Measurements from ENCODE around the gene KCNH2.
A peak's percentile ranks its signal among the peaks of the same experiment; 100 is the strongest.
"Not testable (repeated sequence)": the region's sequence is repeated elsewhere in the genome, so short reads cannot be mapped to it uniquely, and the experiment has no call there.

Gene KCNH2

DNA sequence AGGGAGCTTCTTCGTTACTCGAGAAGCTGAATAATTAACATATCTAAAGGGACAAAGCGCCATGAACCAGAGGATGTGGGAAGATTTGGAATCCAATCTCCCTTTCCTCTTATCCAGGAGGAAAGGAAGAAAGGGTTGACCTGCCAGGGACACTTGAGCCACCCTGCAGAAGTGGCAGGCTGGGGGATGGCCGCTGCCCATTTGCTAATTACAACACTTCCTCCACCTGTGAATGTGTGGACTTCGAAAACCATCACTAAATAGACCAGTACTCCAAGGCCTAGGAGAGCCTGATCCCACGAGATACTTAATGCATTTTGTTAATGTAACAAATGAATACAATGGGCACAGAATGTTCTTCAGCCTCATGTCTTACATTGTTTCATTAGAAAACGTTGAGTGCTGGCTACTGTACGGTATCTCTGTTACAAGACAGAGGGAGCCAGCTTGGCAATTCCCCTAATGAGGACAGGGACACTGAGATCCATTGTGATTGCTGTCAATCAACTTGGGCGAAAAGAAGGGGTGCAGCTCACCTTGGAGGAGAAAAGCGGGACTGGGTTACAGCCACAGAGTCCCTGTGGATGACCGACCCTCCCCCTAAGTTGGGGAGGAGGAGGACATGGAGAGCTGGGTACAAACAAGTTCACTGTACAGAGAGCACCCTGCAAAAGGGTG lies 66.4 kb downstream of the KCNH2 start:
- no peak overlapping the region for H3K4me3 ChIP-seq (ENCODE audit: low read depth, low read length)
- TF ChIP-seq, protein P1, sequence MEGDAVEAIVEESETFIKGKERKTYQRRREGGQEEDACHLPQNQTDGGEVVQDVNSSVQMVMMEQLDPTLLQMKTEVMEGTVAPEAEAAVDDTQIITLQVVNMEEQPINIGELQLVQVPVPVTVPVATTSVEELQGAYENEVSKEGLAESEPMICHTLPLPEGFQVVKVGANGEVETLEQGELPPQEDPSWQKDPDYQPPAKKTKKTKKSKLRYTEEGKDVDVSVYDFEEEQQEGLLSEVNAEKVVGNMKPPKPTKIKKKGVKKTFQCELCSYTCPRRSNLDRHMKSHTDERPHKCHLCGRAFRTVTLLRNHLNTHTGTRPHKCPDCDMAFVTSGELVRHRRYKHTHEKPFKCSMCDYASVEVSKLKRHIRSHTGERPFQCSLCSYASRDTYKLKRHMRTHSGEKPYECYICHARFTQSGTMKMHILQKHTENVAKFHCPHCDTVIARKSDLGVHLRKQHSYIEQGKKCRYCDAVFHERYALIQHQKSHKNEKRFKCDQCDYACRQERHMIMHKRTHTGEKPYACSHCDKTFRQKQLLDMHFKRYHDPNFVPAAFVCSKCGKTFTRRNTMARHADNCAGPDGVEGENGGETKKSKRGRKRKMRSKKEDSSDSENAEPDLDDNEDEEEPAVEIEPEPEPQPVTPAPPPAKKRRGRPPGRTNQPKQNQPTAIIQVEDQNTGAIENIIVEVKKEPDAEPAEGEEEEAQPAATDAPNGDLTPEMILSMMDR (IDR thresholded peaks at IDR 0.05; ENCODE audit: insufficient read depth, low read depth, low read length, missing control alignments) = no peak
- DNase-seq (ENCODE audit: low read depth) = no peak

DNA sequence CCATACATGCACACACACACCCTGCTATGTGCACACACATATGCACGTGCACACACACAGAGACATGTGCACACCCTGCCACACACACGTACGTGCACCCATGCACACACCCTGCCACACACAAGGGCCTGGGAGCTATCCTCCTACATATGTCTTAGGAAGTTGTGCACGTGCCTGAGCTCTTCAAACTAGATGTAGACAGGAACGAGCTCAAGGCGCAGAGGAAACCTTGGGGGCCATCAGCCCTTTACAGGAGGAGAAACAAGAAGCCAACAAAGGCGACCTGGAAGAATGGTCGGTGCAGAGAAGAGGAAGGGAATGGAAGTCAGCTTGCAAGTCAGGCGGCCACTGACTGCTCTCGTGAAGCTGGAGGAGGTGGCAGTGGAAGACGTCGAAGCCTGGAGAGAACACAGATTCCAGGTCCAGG lies 67.1 kb downstream of the KCNH2 start:
- no peak for DNase-seq (ENCODE audit: low read depth)
- H3K4me3 ChIP-seq (ENCODE audit: low read depth, low read length) = no peak overlapping the region
- TF ChIP-seq, protein P1 (IDR thresholded peaks at IDR 0.05; ENCODE audit: insufficient read depth, low read depth, low read length, missing control alignments) = no peak

DNA sequence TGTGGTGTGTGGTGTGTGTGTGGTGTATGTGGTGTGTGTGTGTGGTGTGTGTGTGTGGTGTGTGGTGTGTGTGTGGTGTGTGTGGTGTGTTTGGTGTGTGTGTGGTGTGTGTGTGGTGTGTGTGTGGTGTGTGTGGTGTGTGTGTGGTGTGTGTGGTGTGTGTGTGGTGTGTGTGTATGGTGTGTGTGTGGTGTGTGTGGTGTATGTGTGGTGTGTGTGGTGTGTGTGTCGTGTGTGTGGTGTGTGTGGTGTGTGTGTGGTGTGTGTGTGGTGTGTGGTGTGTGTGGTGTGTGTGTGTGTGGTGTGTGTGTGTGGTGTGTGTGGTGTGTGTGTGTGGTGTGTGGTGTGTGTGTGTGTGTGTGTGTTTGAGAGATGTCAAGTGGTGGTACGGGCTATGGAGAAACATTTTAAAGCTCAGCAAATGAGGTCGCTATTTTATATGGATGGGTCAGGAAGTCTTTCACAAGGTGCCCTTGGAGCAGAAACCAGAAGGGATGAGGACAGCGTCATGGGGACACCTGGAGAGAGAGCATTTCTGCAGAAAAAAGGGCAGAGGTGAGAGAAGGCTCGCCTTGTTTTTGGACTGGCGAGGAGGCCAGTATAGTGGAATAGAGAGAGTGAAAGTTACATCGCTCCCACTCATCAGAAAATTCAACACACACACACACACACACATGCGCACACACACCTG lies 67.7 kb downstream of the KCNH2 start:
- not testable (repeated sequence) for H3K4me3 ChIP-seq (ENCODE audit: low read depth, low read length); DNase-seq (ENCODE audit: low read depth)

DNA sequence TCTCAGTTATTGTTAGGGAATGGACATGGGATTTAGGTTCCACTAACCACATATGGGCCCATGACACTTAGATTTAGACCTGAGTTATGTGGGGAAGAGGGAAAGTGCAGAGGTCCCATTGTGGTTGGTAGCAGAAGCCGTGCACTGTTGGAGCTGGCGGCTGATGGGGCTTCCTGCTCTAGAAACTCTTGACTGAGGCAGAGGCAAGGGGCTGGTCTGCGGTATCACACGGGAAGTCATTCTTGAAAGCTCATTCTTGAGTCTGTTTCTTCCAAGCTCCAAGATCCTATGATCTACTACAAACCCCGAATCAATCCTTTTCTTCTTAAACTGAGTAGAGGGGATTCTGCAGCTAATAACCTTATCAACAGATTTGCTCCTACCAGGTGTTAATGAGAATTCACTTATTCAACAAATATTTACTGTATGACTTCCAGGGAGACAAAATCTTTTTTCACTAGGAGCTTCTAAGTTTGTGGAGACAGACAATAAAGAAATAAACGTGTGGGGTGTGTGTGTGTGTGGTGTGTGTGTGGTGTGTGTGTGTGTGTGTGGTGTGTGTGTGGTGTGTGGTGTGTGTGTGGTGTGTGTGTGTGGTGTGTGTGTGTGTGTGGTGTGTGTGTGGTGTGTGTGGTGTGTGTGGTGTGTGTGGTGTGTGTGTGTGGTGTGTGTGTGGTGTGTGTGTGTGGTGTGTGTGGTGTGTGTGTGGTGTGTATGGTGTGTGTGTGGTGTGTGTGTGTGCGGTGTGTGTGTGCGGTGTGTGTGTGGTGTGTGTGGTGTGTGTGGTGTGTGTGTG lies 68.7 kb downstream of the KCNH2 start:
- no peak overlapping the region for H3K4me3 ChIP-seq (ENCODE audit: low read depth, low read length)
- TF ChIP-seq, protein P1 (IDR thresholded peaks at IDR 0.05; ENCODE audit: insufficient read depth, low read depth, low read length, missing control alignments) = no peak
- peak; percentile 27 for DNase-seq (ENCODE audit: low read depth)

DNA sequence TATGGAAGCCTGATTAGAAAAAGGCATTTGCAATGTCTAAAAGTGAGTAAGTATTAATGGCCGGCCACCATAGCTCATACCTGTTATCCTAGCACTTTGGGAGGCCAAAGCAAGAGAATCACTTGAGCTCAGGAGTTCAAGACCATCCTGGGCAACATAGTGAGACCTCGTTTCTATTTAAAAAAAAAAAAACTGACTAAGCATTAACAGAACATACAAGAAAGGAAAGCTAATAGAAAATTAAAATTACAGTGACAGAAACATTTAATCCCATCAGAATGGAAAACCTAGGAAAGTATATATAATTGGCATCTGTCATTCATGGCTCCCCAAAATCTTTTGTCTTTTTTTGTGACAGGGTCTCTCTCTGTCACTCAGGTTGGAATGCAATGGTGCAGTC lies 69.9 kb downstream of the KCNH2 start:
- no peak for DNase-seq (ENCODE audit: low read depth)
- TF ChIP-seq, protein P1 (IDR thresholded peaks at IDR 0.05; ENCODE audit: insufficient read depth, low read depth, low read length, missing control alignments) = no peak
- H3K4me3 ChIP-seq (ENCODE audit: low read depth, low read length) = no peak overlapping the region

DNA sequence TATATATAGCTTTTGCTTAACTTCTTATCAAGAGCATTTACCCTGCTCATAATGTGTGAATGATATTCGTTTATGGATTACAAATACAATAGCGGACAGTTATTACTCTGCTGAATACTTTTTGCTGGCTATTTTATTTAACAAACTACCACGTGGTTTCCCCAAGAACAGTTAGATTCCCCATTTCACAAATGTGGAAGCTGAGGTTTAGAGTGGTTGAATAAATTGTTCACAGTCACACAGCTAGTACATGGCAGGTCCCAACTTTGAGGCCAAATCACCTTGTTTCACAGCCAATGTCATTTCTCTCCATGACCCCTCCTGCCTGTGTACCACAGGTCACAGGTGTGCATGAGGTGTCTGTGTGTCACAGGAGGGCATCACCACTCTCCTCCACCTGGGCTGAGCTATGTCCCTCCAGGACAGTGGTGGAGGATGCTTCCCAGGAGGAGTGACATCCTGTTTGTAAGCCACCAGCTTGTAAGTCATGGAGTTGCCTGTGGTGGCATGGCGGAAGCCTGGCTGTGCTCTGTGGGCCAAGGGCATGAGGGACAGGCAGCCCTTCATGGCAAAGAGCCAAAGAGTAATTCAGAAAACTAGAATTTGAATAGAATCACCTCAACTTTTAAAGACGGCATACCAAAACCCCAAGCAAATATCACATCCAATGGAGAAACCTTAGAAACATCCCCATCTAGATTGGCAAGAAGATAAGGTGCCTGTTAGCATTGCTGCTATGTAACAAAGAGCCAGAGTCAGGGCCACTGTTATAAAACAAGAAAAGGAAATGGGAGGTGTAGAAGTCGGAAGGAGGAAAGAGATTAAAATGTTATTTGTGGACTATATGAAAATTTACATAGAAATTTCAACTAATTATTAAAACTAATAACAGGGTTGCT lies 73.9 kb downstream of the KCNH2 start:
- no peak for DNase-seq (ENCODE audit: low read depth)
- no peak overlapping the region for H3K4me3 ChIP-seq (ENCODE audit: low read depth, low read length)
- TF ChIP-seq, protein P1 (IDR thresholded peaks at IDR 0.05; ENCODE audit: insufficient read depth, low read depth, low read length, missing control alignments) = no peak

Data from GM12865 (cell line).